DMS 273 (cell line): ENCODE data around the gene KRTAP4-16.
"Not testable (repeated sequence)": the region's sequence is repeated elsewhere in the genome, so short reads cannot be mapped to it uniquely, and the experiment has no call there.

Experiments
- DNase-seq: peaks from one replicate; lab custom pipeline; 2025; ENCODE audit not compliant: unreplicated experiment; lab: John Stamatoyannopoulos, UW

The KRTAP4-16 gene

GRCh38 chr17:41119696-41120690, 18.0 kb upstream of the KRTAP4-16 start:
- DNase-seq, result not testable (repeated sequence)

DNA sequence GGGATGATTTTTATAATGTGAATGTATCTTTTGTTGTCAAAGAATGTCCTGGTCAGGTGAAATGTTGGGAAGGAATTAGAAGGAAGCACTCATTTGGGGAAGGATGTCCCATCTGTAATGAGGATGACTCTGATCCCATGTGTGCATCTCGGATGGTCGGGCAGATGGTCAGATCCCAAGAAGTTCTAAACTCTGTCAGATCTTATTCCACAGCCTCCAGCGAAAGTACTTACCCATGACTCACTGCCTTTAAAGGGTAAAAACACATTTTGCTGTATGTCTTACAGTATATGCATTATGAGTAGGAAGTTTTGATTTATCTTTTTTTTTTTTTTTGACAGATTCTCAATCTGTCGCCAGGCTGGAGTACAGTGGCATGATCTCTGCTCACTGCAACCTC, 16.7 kb upstream of the KRTAP4-16 start:
- no peak for DNase-seq

DNA sequence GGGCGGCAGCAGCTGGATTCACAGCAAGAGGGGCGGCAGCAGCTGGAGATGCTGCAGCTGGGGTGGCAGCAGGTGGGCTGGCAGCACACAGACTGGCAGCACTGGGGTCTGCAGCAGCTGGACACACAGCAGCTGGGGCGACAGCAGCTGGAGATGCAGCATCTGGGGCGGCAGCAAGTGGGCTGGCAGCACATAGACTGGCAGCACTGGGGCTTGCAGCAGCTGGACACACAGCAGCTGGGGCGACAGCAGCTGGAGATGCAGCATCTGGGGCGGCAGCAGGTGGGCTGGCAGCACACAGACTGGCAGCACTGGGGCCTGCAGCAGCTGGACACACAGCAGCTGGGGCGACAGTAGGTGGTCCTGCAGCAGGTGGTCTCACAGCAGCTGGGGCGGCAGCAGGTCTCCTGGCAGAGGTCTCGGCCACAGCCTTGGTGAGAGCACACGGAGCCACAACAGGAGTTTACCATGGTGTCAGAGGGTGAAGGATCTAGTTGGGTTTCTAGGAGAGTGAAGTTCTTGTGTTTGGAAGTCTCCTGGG, 15.9 kb upstream of the KRTAP4-16 start, which contains the start of gene KRTAP4-11:
KRTAP4-11 (minus strand) TSS at position 528 of the 541 bp plus-strand sequence; CDS start at position 470, 58 bp downstream.
- DNase-seq, result not testable (repeated sequence)

- DNase-seq, result no peak
Measured at GRCh38 chr17:41116297-41116696, 14.3 kb upstream of the KRTAP4-16 start.

GRCh38 chr17:41111151-41111885, 9.3 kb upstream of the KRTAP4-16 start:
- DNase-seq, result no peak

DNA sequence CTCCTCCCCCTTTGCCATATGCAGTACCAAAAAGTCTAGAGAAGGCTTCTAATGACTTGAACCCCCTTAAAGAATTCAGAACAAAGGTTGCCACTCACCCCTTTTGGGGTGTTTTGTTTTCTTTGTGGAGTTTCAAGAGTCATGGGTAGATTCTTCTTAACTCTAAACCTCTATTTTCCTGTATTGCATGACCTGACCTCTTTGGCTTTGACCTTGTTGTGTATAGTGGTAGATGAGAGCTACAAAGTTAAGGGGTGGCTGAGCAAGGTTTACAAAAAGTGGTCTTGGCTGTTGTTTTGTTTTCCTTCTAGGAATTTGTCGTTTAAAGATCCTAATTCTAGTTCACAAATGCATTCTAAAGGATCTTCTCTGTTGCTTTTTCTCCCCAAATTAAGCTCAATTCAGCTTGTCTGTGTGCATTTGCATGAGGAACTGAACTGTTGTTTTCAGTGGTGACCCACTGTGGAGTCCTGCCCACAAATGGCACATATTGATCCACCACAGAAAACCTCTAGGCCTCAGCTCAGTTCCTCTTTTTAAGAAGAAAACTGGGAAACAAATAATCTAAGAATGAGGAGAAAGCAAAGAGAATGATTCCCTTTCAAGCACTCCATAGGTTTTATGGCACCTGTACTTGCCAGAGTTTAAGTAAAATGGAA, 6.8 kb upstream of the KRTAP4-16 start:
- not testable (repeated sequence) for DNase-seq

DNA sequence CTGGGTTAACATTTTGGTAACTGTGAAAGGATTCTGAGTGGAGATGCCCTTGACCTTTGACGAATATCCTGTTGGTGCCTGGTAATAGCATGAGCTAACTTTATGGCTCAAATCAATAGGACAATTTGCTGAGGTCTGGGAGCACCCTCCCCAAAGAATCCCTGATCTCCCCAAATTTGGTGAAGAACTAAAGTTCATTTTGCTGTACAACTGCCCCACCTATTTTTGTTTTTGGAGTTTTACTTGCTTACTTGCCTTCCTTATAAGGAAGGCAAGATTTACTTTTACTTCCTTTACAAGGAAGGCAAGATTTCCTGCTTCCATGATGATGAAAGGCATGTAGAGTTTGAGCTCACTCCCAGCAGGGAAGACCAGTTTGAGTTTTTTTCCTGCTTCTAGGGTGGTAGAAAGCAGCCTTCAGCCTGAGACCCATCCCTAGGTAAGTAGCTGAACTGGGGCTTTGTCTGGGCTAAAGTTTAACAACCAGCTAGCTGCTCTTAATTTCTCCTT, 6.0 kb upstream of the KRTAP4-16 start:
- DNase-seq, result no peak

DNA sequence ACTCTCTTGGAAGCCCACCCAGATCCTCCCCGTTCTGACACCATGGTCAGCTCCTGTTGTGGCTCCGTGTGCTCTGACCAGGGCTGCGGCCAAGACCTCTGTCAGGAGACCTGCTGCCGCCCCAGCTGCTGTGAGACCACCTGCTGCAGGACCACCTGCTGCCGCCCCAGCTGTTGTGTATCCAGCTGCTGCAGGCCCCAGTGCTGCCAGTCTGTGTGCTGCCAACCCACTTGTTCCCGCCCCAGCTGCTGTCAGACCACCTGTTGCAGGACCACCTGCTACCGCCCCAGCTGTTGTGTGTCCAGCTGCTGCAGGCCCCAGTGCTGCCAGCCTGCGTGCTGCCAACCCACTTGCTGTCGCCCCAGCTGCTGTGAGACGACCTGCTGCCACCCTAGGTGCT, 3.3 kb upstream of the KRTAP4-16 start, which contains the start of gene KRTAP4-9:
KRTAP4-9 (plus strand) TSS at position 43 of the 400 bp plus-strand sequence; CDS start at position 43, 0 bp downstream.
- not testable (repeated sequence) for DNase-seq

GRCh38 chr17:41104386-41105038, 2.5 kb upstream of the KRTAP4-16 start:
- DNase-seq, result not testable (repeated sequence)

DNA sequence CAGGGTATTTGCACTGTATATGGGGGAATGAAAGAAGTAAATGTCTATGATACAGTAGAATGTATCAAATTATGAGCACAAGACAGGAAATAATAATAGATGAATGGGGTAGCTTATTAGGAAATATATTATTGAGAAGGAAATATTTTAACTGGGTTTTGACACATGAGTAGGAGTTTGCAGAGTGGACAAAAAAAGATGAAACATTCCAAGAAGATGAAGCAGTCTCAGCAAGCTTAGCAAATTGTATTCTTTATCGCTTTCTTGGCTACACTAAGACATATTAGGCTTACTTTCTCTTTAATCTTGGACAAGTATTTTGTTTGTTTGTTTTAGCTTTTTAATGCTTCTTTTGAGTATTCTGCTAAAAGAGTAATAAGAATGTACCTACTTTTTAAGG, 1.9 kb upstream of the KRTAP4-16 start:
- DNase-seq, result no peak

GRCh38 chr17:41099682-41100480, 2.1 kb downstream of the KRTAP4-16 start:
- DNase-seq, result not testable (repeated sequence)

DNA sequence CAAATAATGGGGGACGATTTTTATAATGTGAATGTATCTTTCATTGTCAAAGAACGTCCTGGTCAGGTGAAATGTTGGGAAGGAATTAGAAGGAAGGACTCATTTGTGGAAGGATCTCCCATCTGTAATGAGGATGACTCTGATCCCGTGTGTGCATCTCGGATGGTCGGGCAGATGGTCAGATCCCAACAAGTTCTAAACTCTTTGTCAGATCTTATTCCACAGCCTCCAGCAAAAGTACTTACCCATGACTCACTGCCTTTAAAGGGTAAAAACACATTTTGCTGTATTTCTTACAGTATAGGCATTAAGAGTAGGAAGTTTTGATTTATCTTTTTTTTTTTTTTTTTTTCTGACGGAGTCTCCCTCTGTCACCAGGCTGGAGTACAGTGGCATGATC, 3.5 kb downstream of the KRTAP4-16 start:
- DNase-seq, result no peak

DNA sequence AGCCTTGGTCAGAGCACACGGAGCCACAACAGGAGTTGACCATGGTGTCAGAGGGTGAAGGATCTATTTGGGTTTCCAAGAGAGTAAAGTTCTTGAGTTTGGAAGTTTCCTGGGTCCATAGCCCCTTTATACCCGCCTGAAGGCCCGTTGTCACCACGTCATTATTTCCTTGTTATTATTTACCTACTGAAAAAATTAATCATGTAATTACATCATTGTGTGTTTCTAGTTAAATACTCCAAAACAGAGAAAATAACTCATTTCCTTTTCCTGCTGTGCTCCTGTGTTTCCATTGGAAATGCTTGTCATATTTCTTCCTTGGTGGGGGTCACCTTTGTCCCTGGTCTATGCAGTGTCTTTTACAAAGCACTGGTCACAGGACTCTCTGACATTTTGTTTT, 4.0 kb downstream of the KRTAP4-16 start, which contains the start of gene KRTAP4-8:
KRTAP4-8 (minus strand) TSS at position 101 of the 400 bp plus-strand sequence; CDS start at position 43, 58 bp downstream.
- DNase-seq, result no peak

DNA sequence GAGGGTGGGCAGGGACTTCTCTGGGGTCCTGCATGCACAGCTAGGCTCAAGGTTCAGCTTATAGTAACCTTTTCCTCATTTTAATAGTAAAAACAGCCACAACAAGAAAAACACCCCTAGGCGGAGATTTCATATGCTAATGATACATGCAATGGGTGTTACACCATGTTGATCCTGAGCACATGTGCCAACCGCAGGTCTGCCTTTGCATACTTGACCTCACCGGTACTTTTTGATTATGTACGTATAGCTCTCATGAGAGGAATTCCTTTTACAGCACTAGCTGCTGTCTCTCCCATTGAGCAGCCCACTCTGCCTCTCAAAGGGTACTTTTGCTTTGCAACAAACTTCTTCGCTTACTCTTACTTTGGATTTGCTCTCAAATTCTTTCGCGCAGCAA, 6.0 kb downstream of the KRTAP4-16 start:
- DNase-seq, result no peak

- not testable (repeated sequence) for DNase-seq
Measured at GRCh38 chr17:41088760-41089352, 13.2 kb downstream of the KRTAP4-16 start.

- not testable (repeated sequence) for DNase-seq
Measured at GRCh38 chr17:41084100-41084856, 17.7 kb downstream of the KRTAP4-16 start, which contains the start of gene KRTAP4-7. TSS of gene KRTAP4-7 (plus strand) at chr17:41084150. CDS start at chr17:41084207, 57 bp downstream.

DNA sequence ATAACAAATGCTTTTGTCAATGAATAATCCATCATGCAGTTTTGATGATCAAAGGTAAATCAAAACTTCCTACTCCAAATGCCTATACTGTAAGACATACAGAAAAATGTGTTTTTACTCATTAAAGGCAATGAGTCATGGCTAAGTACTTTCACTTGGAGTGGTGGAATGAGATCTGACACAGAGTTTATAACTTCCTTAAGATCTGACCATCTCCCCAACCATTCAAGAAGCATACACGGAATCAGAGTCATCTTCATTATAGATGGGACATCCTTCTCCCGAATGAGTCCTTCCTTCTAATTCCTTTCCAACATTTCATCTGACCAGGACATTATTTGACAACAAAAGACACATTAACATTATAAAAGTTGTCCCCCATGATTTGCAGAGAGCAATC, 18.6 kb downstream of the KRTAP4-16 start:
- not testable (repeated sequence) for DNase-seq

DNA sequence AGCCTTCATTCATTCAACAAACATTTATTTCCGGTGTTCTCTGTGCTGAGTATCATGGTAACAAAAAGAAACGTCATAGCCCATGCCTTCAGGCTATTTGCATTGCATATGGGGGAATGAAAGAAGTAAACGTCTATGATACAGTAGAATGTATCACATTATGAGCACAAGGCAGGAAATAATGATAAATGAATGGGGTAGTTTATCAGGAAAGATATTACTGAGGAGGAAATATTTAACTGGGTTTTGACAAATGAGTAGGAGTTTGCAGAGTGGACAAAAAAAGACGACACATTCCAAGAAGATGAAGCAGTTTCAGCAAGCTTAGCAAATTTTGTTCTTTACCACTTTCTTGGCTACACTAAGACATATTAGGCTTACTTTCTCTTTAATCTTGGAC, 19.4 kb downstream of the KRTAP4-16 start:
- DNase-seq, result no peak
